ENCODE measurements around the gene HOXC11.

The HOXC11 gene

DNA sequence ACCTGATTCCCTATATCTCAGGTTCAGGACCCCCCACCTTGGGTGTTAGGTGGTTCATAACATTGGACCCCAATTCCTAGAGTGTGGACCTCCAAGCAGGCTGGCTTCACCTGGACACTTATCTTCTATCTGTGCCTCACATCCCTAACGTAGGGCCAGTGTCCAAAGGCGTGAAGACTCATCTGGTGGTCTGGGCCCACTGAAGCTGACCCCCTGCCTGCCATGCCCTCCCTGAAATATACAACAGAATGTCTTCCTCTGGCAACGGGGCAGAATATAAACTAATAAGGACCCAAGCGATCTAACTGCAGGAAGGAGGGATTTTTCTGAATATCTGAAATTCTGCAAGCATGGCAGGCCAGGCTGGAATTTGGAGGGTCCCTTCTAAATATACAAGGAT, 28.7 kb upstream of the HOXC11 start:
- no peak for DNase-seq

DNA sequence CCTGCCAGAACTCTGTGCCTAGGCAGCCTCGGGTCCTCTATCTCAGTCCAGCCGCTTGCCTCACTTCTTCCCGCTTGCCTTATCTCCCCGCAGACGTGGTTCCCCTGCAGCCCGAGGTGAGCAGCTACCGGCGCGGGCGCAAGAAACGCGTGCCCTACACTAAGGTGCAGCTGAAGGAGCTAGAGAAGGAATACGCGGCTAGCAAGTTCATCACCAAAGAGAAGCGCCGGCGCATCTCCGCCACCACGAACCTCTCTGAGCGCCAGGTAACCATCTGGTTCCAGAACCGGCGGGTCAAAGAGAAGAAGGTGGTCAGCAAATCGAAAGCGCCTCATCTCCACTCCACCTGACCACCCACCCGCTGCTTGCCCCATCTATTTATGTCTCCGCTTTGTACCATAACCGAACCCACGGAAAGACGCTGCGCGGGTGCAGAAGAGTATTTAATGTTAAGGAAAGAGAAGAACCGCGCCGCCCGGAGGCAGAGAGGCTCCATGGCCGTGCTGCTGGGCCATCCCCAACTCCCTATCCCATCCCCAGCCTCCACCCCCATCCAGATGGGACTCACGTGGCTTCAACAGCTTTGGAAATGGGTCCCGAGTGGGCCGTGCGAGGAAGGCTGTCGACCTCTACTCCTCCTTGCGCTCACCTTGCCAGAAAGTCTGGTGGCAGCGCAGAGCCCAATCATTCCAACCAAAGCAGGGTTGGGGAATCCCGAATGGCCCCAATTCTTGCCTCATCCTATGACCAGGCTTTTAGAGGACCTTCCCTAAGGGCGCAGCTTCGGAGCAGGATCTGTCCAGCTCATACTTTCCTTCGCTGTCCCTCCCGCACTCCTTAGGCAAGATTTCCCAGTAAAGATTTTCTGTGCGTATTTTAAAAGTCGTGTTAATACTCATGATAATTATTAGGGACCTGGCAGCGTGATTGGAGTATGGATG, 27.7 kb upstream of the HOXC11 start:
- no peak for DNase-seq

DNA sequence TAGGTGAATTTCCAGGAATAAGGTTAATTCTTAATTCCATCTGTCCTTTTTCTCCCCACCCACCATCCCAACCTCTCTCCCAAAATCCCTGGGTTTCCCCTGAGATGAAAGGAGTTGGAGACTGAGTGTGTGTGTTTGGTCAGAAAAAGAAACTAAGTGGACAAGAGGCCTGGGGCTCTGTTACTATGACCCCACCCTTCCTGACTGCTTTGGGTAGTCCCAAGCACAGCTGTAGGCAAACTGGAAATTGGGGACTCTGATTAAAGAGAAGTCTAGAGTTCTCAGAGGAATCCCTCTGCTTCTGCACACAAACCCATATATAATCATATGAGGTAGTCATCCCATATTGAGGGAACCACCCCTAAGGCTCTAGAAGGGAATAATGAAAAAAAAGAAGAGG, 25.2 kb upstream of the HOXC11 start:
- no peak for DNase-seq

DNA sequence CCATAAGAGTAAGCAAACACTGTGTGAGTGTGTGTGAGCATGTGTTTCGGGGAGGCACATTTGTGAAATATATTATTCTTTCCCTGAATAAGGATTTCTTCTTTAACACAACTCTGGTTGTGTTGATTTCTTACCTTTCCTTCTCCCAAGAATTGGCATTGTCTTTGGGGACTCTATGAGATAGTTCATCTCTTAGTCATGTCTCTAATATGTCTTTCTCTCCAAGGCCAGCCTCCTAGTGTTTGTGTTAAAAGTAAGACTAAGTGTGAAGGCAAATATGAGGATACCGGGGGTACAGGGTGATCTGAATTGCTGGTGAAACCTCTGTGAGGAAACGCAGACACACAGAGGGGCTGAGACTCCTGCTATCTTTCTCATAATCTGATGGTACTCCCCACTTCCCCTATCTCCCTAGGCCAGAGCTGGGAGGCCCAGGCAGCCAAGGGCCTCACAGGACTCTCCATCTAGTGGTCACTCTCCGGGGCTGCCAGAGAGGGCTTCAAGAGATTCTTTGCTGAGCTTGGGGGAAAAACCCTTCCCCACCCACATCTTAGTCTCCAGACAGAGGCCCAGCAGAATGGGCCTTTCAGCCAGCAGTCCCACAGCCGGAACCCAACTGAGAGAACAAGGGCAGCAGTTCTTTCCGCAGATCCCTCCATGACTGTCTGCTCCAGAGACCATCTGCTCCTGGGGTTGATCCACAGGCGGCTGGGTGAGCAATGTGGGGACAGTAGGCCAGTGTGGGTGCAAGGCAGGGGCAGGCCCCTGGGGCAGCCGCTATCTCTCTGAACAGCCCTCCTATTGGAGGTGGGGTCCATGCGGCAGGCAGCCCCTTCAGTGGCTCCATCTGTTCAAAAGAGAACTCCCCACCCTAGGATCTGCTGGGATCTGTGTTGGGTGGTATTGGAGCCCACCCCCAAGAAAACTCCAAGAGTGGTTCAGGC, 24.0 kb upstream of the HOXC11 start:
- DNase-seq, result peak; percentile 30

DNA sequence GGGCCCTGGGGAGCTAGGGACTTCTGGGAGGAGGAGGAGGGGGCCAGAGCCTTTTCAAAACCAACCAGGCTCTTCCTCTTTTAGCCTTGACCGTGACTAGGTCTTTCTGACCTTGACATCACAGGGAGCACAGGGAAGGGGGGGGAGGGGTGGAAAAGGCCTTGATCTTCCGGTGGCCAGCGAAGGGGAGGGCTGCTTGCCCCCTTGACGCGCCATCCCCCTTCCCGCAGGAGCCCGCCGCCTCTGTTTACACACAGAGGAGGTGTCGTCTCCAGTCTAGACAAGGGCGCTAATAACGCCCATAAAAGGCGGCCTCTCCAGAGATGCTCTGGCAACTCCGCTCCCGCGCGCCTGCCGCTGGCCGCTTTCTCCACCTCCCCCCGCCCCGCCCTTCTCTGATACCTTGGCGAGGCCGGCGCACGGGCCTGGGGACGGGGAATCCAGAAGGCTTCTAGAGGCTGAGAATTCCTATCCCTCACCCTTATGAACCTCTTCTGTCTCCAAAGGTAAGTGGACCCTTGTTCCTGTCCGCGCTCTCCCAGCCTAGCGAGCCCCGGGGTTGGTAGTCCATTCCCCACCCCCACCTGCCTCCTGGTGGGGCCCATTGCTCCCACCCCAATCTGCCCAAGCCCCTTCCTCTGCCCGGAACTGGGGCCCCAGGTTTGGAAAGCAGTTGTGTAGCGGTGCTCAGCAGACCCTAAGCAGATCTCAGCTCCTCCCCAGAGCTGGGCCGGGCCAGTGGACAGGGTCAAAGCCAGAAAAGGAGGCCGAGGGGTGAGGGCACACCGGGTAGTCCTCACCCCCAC, 23.1 kb upstream of the HOXC11 start:
- no peak for DNase-seq

DNA sequence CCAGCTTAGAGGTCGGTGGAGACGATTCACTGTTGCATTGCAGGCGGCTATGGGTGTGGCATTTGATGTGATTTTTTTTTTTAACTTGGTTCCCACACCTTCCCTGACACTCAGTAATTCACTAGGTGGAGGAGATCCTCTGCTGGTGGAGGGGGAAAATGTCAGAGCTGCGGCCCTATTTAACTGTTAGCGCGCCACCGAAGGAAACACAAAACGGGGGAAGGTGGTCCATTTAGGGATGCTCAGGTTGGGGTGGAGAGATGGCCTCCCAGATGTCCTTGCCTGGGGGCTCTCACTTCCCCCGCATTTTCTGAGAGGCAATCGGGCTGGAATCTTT, 22.5 kb upstream of the HOXC11 start:
- DNase-seq, result no peak

DNA sequence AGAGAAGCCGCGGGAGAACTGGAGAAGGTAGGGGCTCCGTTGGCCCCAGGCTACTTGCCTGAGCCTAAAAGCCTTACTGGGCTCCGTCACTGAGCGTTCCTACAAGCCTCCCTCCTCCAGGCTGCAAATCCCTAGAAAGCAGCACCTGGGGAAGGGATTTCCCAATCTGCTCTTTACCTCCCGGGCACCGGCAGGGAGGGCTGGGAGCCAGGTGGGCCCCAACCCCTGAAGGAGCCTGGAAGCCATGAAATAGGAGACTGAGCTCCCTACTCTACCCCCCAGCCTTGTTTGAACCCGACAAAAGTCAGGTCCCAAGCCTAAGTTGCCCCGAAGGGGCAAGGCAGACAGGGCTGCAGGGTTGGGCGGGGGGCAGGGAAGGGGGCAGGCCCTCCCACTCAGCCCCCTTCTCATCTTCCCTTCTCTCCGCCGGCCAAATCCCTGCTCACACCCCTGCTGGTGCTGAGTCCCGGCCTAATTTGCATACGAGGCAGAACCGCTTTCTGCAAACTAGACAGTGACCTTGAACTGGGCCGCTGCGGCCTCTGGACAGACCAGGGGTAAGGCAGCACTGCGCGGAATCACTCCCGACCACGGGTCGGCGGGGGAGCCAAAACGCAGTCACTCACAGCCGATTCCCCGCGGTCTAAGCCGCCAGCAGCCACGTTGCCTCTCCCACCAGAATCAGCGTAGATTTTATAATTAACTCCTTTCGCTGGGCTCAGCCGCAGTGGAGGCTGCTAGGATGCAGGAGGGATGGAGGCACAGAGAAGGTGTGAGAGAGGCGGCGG, 21.9 kb upstream of the HOXC11 start:
- no peak for DNase-seq

DNA sequence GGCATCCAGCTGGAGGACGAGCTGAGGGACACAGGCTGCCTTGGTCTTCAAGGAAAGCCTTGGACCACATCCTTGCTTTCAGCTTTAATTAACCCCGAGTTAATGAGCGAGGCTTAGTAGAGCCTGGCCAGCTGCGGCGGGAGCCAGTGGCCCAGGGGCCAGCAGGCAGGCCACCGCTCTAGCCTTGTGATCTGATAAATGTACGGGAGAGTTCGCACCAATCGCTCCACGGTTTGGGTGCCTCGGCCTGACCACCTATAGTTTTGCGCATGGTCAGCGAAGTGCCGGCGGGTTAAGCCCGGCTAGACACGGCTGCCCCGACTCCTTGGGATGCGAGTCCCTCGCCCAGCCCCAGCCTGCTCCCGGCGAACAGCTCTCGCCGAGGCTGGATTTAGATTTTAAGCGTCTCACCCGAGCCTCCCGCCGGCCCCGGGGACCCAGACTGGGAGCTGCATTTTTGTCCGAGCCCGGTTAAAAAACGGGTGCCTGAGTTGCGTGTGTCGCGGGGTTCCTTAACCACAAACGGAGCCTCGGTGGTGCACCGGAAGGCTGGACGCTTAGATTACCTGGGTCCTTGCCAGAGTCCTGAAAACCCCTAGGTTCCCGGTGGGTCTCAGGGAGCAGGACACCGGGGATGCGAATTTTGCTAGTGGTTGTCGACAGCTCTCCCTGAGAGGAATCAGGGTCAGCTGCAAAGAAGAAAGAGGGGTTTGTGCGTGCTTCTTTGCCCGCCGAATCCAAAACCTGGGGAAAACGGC, 21.2 kb upstream of the HOXC11 start:
- no peak for DNase-seq

DNA sequence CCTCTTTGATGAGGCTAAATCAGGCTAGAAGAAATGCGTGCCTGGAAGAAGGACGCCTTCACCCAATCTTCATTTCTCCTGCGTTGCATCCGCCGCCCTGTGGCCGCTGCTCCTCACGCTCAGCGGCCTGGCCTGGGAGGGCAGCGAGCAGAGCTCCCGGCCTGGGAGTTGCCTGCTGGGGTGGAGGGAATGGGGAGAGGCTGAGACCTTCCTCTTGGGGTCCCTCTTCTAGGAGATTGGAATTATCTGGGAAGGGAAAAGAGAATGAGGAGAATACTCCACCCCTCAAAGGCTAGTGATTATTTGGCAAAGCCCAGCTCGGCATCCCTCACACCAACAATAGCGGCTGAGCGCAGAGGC, 20.6 kb upstream of the HOXC11 start:
- peak; percentile 37 for DNase-seq

DNA sequence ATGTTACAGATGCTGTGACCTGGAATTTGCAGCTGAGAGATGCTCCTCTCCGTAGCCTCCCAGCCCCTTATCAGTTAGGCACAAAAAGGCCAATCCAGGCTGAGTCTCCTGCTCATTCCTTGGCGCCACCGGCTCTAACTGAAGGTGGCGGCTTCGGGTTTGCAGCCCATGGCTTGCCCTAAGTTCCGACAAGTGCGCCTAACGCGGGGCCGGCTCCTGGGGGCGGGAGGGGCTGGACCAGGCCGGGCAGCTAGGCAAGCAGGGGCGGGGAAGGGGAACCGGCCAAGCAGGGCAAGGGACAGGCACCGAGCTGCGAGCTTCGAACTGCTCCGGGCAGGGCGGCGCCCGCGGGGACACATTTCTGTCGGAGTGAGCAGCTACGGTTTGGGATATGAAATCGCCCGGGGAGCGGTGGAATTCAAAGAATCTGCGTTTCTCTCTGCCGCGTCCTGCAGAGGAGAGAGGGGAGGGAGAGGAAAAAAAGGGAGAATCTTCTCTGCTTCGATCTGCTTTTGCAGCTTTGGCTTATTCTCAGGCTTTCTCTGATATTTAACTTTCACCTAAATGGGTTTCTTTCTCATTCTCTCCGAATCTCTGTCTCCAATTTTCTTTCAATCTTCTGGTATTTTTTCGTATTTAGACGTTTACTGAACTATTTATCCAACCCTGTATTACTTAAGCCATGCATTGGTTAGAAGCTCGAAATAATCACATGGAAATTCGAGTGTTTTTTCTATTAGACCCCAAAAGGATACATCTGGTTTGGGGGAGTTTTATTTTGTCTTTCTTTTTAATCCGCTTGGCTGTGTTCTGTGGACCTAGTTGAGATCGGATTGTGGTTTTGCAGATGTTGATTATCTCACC, 19.8 kb upstream of the HOXC11 start:
- DNase-seq, result no peak

DNA sequence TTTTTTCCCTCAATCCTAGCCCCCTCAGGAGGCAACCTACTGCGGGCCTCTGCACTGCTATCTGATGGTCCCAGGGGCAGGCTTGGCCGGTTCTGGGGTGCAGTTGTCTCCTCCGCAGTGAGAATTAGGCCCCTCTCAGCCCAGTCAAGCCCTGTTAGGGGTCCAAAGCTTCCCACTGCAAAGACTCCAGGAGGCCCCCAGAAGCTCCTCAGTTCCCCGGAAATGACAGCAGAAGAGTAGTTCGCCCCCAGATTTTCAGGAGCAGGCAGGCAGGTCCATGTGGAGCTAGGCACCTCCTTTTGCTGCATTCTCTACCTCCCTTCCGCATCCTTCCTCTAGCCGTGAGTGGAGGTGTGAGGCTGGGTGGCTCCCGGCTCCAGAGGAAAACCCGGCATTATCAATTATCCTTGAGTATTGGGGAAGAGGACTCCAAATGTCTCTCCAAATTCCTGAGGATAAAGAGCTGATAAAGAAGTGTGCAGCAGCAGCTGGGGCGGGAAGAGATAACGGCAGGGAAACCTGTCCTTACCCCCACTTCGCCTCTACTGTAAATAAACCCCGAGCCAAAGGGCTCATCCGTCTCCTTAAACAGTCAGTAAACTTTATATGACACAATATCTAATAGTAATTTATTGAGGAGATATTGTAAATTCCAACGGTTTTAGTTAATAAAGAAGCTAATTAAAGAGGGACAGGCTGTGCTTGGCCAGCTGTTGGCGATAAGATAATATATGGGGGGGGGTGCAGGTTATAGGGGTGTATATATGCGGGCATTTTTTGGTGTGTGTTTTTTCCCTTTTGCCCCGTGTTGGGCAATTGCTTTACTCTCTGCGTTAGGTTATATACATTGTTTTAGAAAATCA, 18.9 kb upstream of the HOXC11 start:
- DNase-seq, result no peak

DNA sequence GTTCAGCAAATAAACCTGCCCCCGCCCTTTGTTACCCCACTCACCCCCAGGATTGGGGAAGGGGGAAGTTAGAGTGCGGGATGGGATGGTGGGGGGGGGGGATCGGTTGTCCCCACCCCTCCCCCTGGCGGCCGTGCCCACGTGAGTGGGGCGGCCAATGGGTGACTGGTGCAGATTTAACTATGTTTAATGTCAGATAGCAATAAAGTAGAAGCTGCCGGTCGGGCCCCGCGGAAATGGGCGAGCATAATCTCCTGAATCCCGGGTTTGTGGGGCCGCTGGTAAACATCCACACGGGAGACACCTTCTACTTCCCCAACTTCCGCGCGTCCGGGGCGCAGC, 18.3 kb upstream of the HOXC11 start, which contains the start of gene HOXC12:
HOXC12 (plus strand) TSS at position 210 of the 342 bp plus-strand sequence; CDS start at position 237, 27 bp downstream.
- no peak for DNase-seq

DNA sequence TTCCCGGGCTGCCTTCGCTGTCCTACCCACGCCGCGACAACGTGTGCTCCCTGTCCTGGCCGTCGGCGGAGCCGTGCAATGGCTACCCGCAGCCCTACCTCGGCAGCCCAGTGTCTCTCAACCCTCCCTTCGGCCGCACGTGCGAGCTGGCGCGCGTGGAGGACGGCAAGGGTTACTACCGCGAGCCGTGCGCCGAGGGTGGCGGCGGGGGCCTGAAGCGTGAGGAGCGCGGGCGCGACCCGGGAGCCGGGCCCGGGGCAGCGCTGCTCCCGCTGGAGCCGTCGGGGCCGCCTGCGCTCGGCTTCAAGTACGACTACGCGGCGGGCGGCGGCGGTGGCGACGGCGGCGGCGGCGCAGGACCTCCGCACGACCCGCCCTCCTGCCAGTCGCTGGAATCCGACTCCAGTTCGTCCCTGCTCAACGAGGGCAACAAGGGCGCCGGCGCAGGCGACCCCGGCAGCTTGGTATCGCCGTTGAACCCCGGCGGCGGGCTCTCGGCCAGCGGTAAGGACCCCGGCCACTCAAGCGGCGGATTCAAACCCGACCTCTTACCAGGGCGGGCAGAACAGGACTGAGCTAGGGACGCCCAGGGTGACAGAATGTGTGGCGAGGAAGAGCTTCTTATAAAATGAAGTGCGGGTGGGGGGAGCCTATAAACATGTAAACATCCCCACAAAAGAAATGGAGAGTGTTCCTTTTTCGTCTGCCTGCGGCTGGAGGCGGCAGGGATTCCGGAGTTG, 17.7 kb upstream of the HOXC11 start:
- DNase-seq, result no peak

DNA sequence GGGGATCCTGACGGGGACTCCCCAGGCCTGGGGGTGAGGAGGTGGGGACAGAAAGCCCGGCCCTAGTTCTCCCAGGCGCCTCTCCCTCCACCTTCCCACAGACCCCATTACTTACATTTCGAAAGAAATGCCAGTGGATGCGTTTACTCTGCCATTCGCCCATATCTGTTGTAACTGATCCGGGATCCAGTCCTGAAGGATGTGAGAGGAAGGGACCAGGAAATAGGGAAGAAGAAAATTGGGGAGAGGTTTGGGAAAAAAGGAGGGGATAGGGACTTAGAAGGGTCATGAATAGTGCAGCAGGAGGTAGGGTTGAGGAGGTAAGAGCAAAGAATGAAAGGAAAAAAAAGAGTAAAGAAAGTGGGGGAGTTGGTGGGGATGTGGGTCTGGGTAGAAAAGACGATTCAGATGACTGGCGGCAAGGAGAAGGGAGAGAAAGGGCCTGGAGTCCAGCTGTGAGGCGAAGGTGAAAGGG, 17.1 kb upstream of the HOXC11 start:
- DNase-seq, result no peak

DNA sequence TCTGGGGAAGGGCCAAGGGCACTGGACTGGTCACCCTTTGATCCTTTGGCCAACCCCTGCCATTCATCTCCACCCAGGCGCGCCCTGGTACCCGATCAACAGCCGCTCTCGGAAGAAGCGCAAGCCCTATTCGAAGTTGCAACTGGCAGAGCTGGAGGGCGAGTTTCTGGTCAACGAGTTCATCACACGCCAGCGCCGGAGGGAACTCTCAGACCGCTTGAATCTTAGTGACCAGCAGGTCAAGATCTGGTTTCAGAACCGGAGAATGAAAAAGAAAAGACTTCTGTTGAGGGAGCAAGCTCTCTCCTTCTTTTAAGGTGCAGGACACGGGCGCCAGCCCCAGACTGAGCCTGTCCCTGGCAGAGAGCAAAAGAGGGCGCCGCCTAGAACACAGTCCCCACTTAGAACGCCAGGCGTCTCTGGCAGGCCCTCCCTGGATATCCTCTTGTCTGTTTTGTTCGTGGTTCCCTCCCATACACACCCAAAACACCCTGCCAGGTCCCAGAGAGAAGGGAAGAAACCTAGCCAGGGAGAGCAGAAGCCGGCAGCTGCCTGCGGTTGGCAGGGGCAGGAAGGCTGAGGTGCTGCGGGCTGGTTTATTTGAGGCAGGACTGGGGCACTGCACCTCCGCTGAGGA, 16.6 kb upstream of the HOXC11 start:
- DNase-seq, result peak; percentile 21

DNA sequence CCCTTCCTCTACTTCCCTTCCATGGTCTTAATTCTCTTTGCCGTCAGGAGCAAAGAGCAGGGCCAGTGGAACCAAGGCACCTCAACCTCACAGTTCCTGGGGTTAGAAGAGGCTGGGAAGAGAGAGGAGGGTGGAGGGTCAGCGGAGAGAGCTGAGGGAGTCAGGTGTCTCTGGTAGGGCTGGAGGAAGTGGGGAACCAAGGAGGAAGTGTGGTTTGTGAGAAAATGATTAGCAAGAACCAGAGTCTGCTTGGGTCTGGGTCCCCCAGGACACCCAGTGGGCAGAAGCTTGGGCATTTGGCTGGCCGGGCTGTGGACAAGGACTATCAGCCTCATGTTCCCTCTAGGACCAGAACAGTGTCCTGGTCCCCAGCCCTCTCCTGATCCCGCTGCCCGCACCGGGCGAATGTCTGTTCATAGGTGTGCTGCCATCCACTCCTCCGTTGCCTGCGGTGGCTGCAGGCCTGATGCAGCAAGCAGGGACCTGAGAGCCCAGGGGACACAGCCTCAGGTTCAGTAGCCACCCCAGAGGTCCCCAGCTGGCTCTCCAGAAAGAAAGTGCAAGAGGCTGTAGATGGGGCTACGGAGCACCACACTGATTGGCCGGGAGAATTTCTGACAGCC, 15.9 kb upstream of the HOXC11 start:
- no peak for DNase-seq

DNA sequence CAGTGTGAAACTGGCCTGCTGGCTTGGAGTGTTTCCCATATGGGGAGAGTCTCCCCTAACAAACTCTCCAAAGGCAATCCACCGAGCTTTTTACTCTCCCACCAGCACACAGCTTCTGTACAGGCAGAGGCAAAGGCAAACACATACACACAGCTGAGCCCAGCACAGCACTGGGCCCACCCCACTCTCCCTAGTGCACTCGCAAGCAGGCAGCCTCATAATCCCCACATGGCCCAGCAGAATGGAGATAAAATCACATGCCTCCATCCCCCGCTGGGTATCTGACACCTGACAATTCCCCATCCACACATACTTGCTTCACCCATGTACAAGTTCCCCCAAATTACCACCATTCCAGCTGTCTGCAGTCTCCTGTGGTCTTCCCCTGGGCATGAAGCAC, 14.8 kb upstream of the HOXC11 start:
- DNase-seq, result no peak

DNA sequence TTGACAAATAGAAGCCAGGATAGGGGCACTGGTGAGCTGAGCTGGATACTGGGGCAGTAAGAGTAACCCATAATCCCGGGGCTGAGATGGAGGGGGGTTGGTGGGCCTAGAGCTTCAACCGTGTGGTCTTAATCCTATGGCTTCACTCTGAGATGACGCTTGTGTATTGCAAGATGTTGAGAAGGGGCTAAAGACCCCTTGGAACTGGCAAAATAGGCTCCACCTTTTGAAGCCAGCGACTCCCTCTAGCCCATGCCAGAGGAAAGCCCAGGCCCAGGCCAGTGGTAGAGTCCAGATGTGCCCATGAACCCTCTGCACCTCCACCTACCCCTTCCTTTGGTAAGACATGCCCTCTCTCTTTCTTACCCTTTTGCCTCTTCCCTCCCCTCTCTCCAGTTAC, 13.6 kb upstream of the HOXC11 start:
- no peak for DNase-seq

Measured in hematopoietic multipotent progenitor cell treated with erythropoietin and hydrocortisone succinate and interleukin-3 and kit ligand, for 4 days (in vitro differentiated cells).